ENCODE measurements around the gene PSMA5.
"Not testable (repeated sequence)": the region's sequence is repeated elsewhere in the genome, so short reads cannot be mapped to it uniquely, and the experiment has no call there.

Gene PSMA5

DNA sequence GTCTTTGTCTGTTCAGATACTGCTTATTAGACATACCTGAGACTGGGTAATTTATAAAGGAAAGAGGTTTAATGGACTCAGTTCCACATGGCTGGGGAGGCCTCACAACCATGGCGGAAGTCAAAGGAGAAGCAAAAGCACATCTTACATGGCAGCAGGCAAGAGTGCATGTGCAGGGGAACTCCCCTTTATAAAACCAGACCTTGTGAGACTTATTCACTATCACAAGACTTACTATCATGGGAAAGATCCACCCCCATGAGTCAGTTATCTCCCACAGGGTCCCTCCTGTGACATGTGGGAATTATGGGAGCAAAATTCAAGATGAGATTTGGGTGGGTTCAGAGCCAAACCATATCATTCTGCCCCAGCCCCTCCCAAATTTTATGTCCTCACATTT lies 7.1 kb upstream of the PSMA5 start:
- H3K4me3 ChIP-seq (ENCODE audit: low read depth, low read length), result no peak overlapping the region

DNA sequence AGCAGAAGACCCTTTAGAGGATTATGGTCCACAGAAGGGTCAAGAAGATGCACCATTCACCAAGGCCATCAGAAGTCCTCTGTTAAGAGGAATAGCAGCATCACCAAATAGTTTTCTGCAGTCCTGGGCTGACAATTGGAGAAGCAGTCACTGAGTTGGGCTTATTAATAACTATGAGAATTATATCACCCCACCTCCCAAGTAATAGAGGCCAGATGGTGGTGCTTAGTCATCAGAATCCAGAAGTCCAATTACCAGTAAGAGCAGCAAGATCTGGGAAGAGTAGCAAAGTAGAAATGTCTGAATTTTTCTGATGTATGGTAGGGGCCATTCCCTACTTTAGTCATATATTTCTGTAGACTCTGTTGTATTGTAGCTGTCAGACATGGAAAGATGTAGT lies 6.1 kb upstream of the PSMA5 start:
- H3K4me3 ChIP-seq (ENCODE audit: low read depth, low read length), result no peak overlapping the region

DNA sequence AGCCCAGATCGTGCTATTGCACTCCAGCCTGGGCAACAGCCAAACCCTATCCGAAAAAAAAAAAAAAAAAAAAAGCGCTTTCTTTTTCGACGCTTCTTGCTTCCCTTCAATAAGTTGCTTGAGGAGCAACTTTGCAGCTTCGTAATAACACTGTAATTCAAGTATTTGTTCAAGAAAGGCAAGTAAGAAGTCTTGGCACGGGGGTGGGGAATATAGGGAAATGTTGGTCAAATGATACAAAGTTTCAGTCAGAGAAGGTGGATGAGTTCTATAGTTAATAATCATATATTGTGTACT lies 871 bp upstream of the PSMA5 start:
- peak overlapping the region; percentile 87 for H3K4me3 ChIP-seq (ENCODE audit: low read depth, low read length)

DNA sequence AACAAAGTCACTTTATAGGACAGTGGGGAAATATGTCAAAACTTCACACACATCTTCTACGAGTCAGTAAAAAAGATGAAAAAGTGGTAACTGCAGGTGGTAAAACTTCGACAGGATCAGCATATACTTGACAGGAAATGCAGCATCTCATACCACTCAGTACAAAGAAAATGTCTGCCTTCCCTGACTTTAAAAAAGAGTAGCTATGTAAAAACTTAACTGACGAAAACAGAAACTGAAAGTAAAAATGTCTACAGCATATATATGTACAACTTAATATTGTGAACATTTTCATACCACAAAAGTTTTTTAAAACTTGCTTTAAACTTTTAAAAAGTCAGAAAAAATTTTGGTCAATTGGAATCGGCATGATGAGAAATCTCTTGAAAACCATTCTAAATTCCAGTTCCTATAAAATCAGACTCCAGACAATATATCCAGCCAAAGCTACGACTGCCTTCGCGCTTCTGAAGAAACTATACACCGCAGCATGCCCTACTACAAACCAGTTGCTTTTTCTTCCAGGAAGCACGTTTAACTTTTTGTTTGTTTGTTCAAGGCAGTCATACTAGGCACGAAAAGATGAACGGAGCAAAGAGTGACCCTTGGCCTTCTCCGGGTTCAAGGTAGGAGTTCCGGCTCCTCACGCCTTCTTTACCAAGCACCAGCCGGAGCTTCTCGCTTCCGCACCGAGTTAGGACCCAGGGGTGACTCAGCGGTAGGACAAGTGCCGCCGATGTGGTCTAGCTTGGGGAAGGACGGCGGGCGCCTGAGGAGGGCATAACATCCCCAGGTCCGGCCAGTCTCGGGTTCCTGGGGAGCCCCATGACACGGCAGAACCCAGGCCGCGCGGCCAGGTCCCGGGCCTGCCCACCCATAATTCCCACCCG lies 612 bp downstream of the PSMA5 start:
- peak overlapping the region; percentile 87 for H3K4me3 ChIP-seq (ENCODE audit: low read depth, low read length)

DNA sequence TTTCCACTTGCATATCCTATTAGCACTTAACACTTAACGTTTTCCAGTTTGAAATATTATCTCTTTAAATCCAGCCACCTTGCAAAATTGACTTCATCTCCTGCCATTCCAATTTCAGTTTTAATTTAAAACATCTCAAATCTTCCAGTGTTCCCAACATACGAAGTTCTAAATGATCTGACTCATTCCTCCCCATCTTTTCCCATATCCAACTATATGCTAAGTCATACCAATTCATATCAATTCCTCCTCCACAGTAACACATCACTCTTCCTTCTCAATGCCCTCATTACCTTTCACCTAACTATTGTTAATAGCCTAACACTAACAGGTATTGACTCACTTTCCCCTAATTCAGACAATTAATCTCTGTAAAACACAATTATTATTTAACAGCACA lies 2.8 kb downstream of the PSMA5 start:
- no peak overlapping the region for H3K4me3 ChIP-seq (ENCODE audit: low read depth, low read length)

DNA sequence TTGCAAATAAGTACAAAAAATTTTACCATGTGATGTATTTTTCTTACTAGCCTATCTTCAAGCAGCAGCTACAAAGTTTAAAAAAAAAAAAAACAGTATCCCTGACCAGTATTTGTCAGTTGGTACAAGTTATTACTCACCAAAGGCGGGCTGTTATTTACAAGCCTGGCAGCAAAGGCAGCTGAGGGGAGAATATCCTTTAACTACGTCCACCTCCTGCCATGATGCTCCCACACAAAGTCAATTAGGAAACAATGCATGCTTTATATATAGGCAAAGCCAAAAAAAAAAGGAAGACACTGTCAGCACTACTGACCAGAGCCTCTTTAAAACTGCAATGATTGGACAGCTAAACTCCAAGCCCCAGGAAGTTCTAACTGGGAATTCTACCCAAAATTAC lies 13.7 kb downstream of the PSMA5 start:
- no peak overlapping the region for H3K4me3 ChIP-seq (ENCODE audit: low read depth, low read length)

DNA sequence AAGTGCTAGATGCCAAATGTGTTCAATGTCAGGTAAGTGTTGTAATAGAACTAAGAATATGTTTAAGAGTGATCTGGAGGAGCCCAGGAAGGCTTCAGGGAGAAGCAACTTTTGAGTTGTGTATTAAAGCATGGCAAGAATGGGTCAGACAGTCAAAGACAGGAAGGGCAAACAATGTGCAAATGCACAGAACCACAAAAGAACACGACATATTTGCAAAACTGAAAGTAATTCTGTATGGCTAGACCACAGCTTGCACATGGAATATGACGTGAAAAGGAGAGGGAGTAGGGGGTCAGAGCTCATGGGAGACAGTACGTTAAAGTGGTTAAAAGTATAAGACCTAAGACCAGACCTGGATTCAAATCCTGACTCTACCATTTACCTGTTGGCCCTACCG lies 21.4 kb downstream of the PSMA5 start:
- no peak overlapping the region for H3K4me3 ChIP-seq (ENCODE audit: low read depth, low read length)

DNA sequence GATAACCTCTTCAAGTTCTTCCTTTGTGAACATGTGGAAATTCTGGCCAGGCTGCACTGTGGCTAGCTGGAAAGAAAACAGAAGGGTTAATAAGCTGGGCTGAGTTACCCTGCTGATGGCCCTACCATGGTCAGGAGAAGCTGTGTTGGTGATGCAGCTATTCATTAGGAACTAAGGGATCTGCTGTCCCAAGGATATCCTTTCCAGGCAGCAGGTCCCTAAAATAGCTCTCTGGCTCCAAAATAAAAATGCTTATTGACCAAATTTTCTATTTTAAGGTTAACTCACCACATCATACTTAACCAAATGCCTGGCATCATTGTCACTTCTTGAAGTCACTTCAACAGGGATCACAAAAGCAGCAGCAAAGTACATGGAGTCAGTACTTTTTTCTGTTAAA lies 24.2 kb downstream of the PSMA5 start:
- no peak overlapping the region for H3K4me3 ChIP-seq (ENCODE audit: low read depth, low read length)

DNA sequence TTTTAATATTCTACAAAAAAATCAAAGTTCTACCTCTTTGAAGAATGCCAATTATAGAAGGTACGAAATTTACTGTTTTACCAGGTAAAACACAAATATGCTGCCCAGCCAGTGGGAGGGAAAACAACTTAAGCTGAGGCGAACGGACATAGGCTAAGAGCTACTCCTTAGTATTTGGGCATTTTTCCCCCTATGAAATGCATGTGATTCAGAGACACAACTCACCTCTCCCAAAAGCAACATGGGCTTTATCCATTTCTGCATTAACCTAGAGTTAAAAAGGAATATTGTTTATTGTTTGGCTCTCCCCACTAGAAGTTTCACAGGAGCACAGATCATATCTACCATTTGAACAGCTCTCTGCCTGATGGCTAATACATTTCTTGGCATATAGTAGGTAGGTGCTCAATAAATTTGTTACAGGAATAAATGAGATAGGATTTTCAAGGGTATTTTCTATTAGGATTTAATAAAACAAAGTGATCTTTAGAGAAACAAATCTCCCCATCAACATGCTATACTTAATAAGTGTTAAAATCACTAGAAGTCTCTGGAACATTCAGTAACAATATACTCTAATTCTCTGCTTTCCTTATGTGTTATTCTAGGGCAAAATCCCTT lies 26.1 kb downstream of the PSMA5 start:
- no peak overlapping the region for H3K4me3 ChIP-seq (ENCODE audit: low read depth, low read length)

DNA sequence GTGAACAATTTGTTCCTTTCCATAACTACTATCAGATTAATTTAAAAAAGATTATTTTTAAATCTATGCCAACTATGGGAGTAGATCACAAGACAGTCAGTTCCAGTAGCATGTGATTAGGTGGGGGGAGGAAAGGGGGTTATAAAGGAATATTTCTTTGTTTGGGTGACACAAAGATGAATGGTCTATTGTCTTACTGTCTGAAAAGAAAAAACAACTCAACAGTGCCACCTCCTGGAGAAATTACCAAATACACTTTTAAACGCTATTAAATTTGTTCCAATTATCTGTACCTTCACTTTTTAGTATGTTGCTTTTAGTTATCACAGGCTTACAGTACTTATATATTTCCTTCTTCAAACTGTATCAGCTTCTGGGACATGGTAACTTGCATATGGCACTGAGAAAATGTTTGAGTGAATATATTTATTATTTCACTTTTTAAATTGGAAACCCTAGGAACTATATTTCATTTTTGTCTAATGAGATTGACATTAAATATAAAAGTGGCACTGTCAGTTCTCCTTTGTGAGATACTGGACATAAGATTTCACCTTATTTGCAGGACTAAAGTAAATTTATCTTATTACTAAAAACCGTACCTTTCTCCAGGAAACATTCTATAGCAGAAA lies 26.8 kb downstream of the PSMA5 start:
- H3K4me3 ChIP-seq (ENCODE audit: low read depth, low read length), result no peak overlapping the region

DNA sequence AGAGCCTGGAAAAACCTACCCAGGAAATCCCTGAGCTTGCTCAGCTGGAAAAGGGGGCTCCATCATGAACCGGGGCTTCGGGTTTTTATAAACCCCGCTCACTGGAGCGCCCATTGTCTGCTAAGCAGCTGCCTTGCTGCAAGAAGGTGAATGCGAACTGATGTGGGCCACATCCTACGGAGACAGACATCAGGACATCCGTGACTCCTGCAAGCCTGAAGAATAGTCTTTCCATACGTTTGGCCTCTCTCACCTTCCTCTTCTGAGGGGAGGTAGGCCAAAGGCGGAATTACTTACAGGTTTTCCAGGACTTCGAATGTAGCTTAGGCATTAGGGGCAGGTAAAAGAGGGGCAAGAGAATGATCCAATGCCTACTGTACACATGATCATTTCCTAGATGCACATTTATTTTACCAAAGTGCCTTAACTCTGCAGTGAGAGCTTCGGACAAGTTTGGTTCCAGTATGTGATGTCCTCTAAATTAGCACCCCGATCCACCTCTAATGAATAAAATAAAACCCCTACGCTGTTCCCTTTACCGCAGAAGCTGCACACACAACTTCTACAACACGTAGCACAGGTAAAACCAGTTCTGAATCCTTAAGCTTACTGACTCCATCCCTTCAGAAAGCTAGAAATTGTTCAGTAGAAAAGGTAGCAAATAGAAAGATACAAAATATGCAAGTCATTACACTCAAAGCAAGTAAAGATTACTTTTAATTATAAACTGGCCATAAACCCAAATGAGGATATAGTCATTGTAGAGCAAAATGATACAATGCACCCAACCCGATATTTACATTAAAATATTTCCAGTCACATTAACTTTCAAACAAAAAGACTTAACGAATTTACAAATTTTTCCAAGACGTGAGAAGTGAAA lies 27.7 kb downstream of the PSMA5 start:
- H3K4me3 ChIP-seq (ENCODE audit: low read depth, low read length), result peak overlapping the region; percentile 46

DNA sequence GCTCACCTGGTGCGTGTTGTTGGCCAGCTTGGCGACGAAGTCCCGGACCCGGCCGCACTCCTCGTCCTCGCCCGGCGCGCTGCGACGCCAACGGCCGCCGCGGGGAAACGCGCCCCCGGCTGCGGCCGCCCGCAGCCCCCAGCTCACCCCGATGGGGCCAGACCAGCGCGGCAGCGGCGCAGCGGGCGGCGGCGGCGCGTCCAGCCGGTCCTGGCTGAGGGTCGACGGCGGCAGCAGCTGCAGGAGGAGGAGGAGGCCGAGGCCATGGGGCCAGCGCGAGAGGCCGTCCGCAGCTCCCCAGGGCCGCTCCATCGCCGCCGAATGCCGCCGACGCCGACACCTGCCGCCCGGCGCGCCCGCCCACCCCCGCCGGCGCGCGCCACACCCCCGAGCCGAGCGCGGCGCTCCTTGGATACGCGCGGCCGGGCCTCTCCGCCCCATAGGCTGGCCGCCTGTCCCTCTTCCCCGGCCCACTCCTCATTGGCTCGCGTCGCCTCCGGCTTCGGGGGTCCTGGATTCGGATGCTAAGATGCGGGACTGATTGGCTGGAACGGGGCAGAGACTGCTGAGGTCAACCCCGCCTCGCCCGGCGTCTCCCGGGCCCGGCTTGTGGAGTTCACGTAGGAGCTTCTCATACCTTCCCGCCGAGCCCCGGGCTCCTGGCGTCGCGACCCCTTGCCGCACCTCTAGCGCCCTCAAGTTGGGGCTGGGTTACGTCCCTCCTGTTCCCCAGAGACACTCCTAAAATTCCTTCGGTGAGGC lies 28.5 kb downstream of the PSMA5 start, which contains the start of gene SORT1:
TSS of gene SORT1 (minus strand) at position 338 of the 762 bp plus-strand sequence. CDS start at position 312, 26 bp downstream.
- peak within 1 kb of the TSS; percentile 60 for H3K4me3 ChIP-seq (ENCODE audit: low read depth, low read length)

DNA sequence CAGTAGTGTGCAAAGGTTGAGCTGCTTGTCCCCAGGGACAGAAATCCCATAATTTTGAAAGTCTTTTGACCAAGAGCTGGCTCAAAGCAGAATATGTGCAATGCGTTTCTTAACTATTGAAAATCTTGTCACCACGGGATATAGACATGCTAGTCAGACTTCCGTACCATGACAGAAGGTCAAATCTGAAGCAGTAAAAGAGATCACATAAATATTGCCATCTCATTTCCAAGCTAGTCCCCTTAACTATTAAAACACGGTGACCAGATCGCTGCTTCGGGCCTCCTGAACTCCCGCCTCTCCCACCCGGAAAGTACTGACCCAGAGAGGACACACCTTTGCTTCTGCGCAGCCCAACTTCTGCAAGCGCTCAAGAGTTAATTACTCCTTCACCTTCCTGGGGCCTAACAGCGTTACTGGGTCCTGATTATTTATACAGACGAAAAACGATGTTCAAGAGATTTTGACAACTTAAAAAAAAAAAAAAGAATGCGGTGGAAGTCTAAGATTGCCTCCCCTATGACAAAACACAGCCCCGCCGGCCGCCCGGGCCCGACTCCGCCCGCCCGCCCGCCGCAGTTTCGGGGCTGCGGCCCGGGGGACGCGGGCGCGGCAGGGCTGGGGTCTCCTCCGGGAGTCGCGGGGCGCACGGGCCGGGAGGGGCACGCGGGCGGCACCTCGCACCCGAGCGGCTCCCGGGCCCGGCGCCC lies 29.2 kb downstream of the PSMA5 start:
- peak overlapping the region; percentile 60 for H3K4me3 ChIP-seq (ENCODE audit: low read depth, low read length)

DNA sequence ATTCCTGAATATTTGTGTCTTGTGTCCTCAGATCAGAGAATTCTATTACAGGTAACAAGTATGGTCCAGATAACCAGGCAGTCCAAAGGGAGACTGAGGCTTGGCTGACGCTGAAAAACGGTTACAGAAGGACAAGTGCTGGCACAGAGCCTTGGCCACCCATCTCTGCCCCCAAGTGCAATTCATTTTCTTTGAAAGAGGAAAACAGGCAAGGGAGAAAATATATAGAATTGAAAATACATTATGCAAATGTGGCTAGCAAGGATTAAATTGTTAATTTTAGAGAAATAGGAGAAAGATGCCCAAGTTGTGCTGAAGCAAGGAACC lies 29.8 kb downstream of the PSMA5 start:
- H3K4me3 ChIP-seq (ENCODE audit: low read depth, low read length), result no peak overlapping the region

DNA sequence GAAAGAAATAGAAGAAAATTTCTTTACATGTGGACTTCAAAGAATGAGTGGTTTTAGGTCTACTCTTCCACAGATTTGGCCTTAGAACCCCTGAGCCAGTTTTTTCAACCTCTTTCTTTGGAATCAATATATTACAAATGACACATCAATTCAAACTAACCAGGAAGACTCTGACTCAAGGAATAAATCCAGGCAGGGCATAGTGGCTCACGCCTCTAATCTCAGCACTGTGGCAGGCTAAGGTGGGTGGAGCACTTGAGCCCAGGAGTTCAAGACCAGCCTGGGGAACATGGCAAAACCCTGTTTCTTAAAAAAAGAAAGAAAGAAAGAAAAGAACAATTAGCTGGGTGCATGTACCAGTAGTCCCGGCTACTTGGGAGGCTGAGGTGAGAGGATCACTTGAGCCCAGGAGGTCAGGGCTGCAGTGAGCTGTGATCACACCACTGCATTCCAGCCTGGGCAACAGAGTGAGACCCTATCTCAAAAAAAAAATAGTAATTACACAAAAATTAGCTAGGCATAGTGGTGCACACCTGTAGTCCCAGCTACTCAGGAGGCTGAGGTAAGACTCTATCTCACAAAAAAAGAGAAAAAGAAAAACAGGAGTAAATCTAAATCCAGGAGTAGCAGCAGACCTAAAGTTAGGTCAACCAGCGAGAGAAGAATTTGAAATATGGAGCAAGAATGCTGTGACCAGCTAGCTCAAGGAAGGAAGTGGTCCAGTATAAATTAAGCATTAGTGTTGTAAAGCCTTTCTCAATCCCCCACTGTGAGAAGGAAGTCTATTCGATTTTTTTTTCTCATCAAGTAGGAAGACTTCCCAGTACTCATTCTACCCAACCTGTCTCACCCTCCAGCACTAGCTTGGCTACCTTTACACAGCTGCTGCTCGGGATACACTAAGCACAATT lies 30.4 kb downstream of the PSMA5 start:
- H3K4me3 ChIP-seq (ENCODE audit: low read depth, low read length), result no peak overlapping the region

DNA sequence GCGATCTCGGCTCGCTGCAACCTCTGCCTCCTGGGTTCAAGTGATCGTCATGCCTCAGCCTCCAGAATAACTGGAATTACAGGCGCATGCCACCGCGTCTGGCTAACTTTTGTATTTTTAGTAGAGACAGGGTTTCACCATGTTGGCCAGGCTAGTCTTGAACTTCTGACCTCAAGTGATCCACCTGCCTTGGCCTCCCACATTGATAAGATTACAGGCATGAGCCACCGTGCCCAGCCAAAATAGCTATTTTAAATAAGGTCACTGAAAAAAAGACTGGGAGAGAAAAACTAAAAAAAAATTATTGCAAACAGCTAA lies 31.0 kb downstream of the PSMA5 start:
- not testable (repeated sequence) for H3K4me3 ChIP-seq (ENCODE audit: low read depth, low read length)

DNA sequence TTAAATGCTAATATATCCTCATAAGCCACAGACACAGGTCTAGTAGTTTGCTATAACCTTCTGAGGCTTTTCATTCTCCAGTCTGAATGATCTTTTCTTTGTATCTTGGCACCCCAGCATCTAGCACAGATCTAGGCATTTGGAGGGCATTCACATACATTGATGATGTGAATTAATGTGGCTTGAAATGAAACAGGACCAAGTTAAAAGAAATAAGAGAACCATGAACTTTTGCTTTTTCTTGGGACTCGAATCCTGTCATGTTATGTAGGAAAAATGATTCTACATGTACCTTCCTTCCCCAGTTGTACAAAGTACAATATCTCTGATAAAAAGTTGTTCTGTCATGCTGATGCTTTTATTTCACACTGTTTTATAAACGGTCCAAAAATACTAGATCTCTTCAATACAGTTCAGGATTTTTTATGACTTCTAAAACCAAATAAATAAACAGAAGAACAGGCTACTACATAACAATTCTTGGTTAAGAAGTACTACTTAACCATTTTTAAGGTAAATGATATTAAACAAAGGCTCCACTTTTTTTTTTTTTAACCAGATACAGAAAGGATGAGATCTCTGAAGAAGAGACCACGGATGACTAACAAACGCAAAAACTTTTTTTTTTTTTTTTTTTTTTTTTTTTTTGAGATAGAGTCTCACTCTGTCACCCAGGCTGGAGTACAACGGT lies 31.5 kb downstream of the PSMA5 start:
- H3K4me3 ChIP-seq (ENCODE audit: low read depth, low read length), result no peak overlapping the region

DNA sequence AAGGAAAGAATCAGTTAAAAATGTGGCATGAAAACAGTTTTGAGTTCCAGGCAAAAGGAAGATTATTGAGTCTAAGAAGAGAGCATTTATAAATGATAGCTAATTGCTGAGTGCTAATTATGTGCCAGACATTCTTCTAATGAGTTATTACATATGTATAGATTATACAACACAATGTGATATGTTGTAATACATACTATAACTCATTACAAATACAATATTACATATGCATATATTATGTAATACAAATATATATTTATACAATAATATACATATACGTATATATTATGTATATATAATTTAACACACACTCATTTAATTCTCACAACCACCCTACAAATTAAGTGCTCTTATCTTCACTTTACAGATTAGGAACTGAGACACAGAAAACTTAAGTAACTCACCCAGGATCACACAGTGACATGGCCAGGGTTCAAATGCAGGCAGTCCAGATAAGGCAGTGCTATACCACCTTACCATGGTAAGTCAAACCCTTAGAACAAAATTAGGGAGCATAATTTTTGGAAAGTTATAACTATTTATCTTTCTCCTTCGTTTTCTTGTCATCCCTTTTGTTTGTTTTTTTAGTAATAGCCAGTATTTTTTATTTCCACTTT lies 32.5 kb downstream of the PSMA5 start:
- H3K4me3 ChIP-seq (ENCODE audit: low read depth, low read length), result no peak overlapping the region

All from iPS-11a (cell line).